GM12878 (cell line): ENCODE data around the gene SLC1A2.

Experiments used
- CTCF ChIP-seq, 3 experiments: IDR thresholded peaks in 2 of 3; conservative IDR thresholded peaks in 1 of 3; 2 replicates each; pipeline ENCODE4 v1.5.1; 2011; ENCODE audit warnings: low read depth in 3 of 3, low read length in 3 of 3, mild to moderate bottlenecking in 3 of 3, control low read depth in 2 of 3, moderate library complexity in 2 of 3, inconsistent platforms in 1 of 3, mixed read lengths in 1 of 3; ENCODE audit not compliant: control insufficient read depth in 2 of 3, insufficient read depth in 1 of 3; ENCODE audit errors: extremely low read depth in 1 of 3
- ELK1 ChIP-seq: IDR thresholded peaks from 2 replicates; pipeline ENCODE4 v1.6.1; 2012; ENCODE audit warnings: low read depth, low read length, improper control_type of control experiment
- IKZF1 ChIP-seq: fragments of 450-650 bp; conservative IDR thresholded peaks from 2 replicates; pipeline ENCODE4 v1.6.1; 2017; ENCODE audit warnings: antibody characterized with exemption, mild to moderate bottlenecking
- PAX8 ChIP-seq: fragments of 450-650 bp; IDR thresholded peaks from 2 replicates; pipeline ENCODE4 v1.6.1; 2017; ENCODE audit warnings: mild to moderate bottlenecking, moderate library complexity
- RCOR1 ChIP-seq: conservative IDR thresholded peaks from 2 replicates; pipeline ENCODE4 v1.6.1; 2012; ENCODE audit warnings: low read depth, low read length, improper control_type of control experiment
- SIX5 ChIP-seq: IDR thresholded peaks from 2 replicates; pipeline ENCODE4 v1.6.1; 2011; ENCODE audit warnings: mild to moderate bottlenecking, low read depth, low read length, moderate library complexity; ENCODE audit not compliant: severe bottlenecking
- TCF7 ChIP-seq: IDR thresholded peaks from 2 replicates; pipeline ENCODE4 v1.6.1; 2014; ENCODE audit warnings: antibody characterized with exemption, borderline replicate concordance
- YY1 ChIP-seq: IDR thresholded peaks from 2 replicates; pipeline ENCODE4 v1.6.1; 2011; ENCODE audit warnings: low read depth, mild to moderate bottlenecking, low read length

GRCh38 chr11:35337914-35338305, 81.4 kb downstream of the SLC1A2 start:
- TF ChIP-seq TCF7 = no peak
- TF ChIP-seq YY1 = no peak
- no peak for TF ChIP-seq CTCF (IDR thresholded peaks at IDR 0.05 in 2 of 3, conservative IDR thresholded peaks at IDR 0.05 in 1 of 3; ENCODE audit: control insufficient read depth in 2 of 3, extremely low read depth in 1 of 3, insufficient read depth in 1 of 3, low read depth in 3 of 3, low read length in 3 of 3)
- no peak for TF ChIP-seq PAX8
- no peak for TF ChIP-seq ELK1
- TF ChIP-seq IKZF1 = no peak
- no peak for TF ChIP-seq SIX5
- TF ChIP-seq RCOR1 = no peak
